ENCODE data around the gene GLCCI1.

GLCCI1 gene

DNA sequence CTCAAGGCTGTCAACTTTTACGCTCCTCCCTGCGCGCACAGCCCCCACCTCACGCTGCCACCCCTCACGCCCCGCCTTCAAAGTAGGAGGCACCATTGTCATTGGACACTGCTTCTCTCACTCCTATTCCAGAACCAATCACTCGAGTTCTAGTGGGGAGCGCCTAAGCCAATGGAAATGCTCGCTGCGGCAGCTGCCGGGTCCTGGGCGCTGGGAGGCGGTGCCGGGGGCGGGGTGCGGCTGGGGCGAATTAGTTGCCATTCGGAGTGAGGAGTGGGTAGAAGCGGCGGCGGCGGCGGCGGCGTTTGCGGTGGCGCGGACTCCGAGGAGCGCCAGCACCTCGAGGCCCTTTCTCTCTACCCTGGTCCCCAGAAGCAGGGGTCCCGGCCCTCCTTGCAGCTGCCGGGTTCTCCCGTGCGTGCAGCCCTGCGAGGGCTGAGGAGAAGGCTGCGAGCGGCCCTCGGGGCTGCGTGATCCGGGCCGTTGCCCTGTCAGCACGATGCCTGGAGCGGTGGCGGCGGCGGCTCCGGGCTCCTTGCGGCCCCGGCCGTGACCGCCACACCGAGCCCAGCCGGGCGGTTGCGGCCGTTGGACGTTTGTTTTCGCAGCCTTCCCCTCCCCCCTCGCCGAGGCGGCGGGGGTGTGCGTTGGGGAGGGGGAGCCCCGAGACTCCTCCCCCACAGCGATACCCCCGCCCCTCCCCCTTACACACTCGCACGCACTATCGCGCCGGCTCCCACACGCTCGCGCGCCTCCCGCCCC is at the start of gene GLCCI1:
GLCCI1 (plus strand) TSS at position 253 of the 762 bp plus-strand sequence. CDS start 555 bp downstream, outside the sequence.
- peak; percentile 96 for DNase-seq (ENCODE audit: low read depth)

DNA sequence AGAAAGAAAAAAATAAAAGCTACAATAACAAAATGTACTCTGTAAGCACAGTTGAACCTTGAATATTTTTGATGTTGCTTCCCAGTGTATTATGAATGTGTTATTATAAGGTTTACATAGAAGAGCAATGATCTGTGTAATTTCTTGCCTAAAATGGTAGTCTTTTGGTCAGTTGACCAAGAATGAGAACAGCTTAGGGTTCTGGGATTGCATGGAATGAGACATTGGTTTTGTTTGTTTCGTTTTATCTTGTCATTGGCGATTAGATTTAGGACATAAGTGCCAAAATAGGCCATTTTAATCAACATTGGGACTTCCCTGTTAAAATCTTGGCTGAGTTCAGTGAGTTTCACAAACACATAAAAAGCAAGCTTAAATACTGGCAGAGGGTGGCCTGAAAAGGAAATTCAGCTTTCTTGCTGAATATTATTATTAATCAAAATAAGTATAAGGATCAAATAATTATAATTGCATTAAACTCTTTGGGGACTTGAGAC is 49.1 kb upstream of the GLCCI1 start:
- DNase-seq (ENCODE audit: low read depth) = no peak

DNA sequence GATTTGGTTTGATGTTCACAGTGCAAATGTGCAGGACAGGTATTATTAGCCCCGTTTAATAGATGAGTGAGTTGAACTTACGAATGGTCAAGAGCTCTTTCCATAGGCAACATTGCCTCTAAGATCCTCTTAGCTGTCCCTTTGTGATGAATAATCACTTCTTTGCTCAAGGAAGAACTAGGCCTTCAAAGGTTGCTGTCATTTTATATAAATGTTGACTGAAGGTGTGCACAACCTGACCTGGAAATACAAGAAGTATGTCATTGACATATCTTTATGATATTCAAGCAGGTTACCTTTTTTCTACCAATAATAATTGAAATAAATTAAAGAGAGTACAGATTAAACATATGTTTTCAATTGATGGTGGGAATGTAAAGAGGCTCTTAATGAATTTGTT is 48.5 kb upstream of the GLCCI1 start:
- no peak for DNase-seq (ENCODE audit: low read depth)

DNA sequence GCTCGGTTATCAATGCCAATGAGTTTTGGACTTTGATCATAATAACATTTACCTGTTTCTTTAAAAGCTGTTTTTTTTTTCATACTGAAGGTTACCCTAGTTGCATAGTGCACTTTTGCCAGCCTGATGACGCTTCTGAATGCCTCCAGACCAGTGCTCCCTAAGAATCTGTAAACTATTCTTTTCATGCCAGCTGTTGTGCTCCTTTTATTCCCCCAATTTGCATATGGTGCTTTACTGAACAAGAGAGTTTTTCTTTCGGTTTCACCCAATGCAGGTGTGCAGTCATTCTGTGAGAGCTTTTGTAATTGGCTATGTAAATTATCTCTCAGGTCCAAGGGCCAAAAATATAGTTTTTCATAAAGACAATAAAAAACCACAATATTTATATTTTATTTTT is 48.1 kb upstream of the GLCCI1 start:
- no peak for DNase-seq (ENCODE audit: low read depth)

DNA sequence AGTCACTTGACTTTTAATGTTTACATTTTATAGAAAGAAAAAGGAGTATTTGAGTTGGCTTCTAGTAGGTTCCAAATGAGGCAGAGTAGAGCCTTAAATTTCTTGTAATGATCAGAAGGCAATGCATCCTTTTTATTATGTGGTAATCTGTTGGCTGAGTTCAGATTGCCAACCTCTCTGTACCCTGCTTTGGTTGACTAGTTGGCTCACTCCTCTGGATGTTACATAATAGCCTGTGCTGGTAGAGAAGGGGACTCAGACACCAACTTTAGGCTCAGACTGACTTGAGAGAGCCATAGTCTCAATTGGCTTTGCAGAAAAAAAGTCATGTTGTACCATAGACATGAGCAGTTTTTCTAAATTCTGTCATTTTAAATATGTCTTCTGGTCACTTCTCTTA is 46.8 kb upstream of the GLCCI1 start:
- DNase-seq (ENCODE audit: low read depth) = no peak

DNA sequence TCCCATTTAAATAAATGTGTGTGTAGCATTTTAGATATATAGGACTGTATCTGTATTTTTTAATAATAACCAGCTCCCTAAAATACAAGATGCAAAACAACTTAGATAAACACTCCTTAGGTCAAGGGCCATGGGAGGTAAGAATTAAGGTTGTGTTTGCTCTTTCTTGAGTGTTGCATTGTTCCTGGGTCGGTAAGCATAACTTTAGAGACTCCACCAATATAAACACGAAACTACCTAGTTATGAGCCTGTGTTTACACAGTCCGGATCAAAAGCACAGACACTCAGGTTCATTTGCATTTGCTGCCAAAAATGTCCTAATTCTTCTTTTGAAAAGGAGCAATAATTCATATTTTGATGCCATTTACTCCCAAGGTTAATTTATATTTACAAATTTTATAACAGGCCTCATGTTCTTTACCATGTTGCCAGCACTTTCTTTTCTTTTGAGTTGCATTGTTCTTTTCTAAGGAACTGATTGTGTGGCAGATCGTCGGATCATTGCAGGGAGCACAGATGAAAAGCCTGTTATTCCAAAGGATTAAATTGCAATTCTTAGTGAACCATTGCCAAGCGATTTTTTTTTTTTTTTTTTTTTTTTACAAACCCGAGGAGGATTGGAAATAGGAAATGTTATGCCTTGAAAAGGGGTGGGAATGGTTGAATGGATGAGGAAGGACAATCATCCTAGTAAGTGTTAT is 45.8 kb upstream of the GLCCI1 start:
- DNase-seq (ENCODE audit: low read depth) = no peak

DNA sequence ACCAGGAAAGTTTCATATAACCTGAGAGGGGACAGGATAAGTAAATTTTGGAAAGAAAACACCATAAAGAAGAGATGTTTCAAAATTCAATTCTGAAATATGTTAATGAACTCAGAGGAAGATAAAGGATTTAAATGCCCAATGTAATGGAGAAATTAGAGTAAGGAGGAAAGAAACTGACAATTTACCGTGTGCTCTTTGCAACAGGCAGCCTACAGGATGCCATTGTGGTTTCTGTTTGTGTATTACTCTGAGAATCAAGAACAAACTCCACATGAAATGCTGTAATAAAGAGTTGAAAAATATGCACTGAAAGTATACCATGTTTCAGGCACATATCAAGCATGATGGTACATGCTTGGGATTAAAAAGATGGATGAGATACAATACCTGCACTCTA is 44.8 kb upstream of the GLCCI1 start:
- no peak for DNase-seq (ENCODE audit: low read depth)

DNA sequence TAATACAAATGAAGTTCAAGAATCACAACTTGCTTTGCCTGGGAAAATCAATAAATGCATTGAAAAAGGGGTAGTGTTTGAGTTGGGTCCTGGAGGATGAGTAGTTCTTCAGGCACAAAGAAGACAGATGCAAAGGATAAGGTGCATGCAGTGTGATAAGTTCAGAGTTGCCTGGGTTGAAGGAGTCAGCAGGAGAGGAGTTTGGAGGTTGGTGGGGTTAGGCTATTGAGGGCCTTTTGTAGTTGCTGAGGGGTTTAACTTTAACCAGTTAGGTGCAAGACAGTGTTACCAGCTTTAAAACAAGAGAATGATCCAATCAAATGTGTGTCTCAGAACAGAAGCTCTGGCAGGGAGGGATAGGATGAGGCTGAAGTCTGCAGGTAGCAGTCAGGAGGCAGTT is 44.3 kb upstream of the GLCCI1 start:
- no peak for DNase-seq (ENCODE audit: low read depth)

DNA sequence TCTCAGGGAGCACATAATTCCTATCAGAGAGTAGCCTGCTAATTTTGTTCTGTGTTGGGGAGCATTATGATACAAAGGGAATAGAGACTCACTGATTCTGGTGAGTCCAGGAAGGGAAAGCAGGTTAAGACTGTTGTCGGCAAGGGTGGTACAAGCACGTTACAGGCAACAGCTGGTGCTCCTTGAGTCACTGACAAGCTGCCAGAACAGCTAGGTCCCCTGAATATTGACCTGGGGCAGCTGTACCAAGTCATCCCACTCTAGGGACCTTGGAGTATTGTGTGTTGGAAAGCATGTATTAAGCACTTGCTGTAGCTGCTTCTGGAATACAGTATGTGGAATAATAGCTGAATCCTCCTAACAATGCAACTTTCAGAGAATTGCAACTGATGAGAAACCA is 37.0 kb upstream of the GLCCI1 start:
- DNase-seq (ENCODE audit: low read depth) = no peak

DNA sequence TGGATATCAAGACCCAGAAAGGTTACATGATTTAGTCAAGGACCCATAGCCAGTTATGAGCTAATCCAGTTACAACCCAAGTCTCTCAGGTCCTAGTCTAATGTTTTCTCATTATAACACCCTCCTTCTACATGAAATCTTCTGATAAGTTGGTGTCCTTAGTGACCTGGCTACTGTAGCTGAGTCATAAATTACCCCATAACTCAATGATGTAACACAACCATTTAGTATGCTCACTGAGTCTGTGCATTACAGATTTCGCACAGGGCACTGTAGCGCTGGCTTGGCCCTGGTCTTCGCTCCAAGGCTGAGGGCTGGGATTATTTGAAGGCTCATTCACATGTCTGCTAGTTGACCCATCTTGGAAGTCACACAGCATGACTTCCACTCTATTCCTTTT is 36.0 kb upstream of the GLCCI1 start:
- no peak for DNase-seq (ENCODE audit: low read depth)

DNA sequence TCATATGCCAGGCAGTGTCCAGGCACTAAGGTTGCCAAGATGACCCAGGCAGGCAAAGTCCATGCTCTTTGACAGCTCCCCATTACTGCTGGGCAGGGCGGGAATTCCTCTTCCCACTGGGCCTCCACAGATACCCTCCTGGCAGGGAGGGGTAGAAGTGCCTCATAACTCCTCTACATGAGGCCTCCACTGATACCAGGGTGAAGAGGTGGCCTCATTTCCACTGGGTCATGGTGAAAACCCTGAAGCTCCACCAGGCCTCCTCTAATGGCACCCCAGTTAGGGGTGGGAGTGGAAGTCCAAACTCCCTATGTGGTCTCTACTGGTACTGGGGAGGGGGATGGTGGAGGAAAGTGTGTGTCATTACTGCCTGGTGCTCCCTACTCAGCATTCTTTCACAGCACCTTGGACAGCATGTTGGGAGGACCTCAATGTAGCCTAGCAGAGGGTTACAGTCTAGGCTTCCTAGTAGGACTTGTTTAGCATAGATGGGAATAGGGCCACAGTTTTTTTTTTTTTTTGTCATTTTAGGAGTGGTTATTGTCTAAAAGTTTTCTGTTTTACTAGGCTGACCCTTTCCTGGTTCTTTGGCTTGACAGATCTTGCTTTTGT is 34.6 kb upstream of the GLCCI1 start:
- DNase-seq (ENCODE audit: low read depth) = no peak

DNA sequence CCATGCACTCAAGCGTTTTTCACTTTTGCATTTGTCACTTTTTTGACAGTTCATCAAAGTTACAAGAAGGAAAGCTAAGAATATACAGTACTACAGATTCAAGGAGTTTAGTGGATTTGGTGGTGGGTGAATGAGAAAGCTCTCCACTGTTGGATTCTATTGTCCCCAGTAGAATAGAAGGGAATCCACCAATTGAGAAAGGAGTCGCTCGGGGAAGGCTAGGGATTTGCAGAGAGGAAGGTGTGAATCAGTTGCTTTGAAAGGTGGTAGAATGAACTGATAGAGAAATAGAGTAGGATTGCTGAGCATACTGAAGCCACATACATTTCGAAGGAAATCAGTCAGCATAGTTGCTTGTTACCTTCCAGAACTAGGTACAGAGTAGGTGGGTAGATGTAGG is 33.7 kb upstream of the GLCCI1 start:
- DNase-seq (ENCODE audit: low read depth) = no peak

DNA sequence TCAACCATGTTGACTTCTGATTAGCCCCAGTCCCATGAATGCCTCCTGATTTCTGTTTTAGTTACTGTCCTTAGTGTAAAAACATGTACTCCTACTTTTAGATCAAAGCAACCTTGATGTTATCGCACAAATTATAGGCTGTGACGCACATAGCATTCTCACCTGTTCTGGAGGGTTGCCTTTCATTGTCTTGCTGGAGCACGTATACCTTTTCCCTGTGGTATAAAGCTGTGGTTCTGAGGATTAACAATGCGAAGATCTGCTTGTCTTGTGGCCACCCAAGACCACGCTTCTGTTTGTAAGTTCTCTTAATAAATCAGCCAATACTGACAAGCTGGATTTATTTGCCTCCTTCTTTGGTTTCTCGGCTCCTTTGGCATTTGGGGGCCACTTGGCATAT is 30.1 kb upstream of the GLCCI1 start:
- no peak for DNase-seq (ENCODE audit: low read depth)

DNA sequence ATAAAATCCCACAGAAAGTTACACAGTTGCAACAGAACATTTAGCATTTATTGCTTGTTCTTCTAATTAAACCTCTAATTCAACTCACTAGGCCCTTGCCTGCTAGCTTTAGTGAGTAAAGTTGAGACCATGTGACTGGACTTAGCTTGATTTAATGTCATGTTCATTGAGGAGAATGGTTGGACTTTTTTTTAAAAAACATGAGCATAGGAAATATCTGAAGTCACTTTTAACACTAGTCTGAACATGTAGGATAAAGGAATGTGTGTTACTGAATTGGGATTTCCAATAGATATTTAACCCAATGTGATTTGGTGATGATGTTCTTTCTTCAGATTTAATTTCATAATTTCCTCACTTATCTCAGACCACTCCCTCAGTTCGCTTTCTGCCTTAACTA is 24.6 kb upstream of the GLCCI1 start:
- DNase-seq (ENCODE audit: low read depth) = no peak

DNA sequence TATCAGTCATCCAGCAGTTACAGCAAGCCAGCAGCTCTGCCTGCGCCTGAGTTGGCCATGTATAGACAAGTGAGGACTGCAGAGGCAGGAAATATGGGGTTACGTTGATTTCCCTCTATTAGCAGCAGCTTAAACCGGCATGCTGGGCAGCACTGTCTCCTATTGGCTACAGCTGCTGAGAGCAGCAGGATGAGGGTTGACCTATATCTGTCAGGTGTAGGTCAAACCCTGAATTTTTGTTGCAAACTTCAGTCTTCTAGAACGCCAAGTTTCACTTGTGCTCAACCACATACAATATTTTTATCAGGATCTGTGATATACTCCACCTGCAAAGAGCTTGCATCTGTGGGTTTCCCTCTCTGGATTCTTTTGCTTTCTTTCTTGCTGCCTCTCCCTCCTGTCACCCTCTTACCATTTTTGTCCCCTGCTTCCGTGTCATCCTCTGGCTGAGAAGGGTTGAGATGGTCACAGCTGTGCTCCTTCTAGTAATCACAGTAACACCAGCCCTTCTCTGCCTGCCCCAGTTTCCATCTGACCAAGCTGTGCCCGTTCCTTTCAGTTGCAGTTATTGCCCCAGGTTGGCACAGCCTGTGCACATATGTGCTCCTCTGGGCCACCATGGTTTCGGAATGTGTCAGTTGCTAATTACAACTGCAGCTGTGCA is 23.8 kb upstream of the GLCCI1 start:
- no peak for DNase-seq (ENCODE audit: low read depth)

DNA sequence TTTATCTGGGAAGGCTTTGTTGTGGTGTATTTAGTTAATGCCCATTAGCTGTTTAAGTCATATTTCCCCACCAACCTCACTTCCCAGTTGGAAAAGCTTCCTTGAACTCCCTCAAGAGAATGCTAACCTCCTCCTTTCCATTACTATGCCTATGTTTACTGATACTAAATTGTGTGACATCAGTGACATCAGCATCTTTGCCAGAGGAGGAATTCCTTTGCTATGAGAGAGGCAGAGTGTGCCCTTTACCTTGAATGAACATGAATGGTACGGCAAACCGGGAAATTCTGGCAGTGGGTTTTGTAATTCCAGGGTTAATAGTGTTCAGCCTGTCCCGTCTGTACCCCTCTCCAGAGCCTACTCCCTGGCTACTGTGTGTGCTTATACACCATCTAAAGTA is 22.1 kb upstream of the GLCCI1 start:
- DNase-seq (ENCODE audit: low read depth) = no peak

DNA sequence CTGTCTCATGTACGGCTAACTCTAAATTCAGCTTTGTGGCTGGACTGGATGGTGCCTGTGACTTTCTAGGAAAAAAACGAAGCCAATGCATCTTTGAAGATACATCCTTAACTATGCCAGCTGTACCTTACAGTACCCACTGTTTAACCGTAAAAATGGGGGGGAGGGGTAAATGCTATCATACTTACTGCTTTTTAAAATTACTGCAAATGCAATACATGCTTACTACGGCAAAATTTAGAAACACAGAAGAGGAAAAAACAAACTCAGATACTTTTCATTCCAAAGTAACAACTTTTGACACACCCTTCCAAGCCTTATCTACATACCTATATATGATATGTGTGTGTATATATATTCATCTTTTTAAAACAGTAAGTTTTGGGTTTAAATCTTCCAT is 20.4 kb upstream of the GLCCI1 start:
- DNase-seq (ENCODE audit: low read depth) = no peak

DNA sequence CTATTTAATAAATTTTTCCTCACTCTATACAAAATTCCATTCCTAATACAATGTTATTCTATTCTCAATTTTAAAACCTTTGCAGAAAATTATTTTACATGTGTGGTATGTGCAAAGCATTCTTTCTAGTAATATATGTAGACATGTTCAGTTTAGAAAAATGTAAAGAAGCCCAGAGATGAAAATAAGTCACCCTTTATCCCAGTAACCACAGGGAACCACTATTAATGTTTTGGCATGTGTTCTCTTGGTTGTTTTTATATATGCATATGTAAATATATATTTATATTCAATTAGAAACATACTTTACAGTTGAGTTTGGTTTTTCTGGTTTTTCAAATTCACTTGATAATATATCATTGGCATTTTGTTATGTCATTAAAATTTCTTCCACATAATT is 14.8 kb upstream of the GLCCI1 start:
- no peak for DNase-seq (ENCODE audit: low read depth)

DNA sequence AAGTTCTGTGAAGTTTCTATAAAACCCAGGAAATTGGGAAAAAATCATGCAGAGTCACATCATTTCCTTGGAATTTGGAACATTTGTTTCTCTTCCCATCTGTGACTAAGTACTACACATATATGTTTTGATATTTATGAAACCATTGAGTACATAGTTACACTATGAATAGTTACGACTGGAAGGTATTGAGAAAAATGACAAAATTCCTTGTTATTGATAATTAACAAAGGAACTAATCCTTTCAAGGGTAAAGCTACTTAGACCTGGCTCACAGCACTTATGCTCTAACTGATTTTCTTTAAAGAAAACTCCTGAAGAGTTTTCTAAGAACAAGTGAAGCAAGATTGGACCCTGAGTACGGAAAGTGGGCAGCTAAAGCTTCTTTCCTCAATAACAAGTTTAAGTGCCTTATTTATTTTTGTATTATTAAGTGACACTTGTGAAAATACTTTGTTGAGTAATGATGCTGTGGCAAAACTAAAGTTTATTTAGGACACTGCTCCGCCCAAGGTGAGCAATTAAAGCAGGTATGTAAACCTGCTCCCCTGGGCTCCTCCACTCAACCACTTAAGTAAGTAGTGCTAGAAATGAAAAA is 12.0 kb upstream of the GLCCI1 start:
- peak; percentile 28 for DNase-seq (ENCODE audit: low read depth)

DNA sequence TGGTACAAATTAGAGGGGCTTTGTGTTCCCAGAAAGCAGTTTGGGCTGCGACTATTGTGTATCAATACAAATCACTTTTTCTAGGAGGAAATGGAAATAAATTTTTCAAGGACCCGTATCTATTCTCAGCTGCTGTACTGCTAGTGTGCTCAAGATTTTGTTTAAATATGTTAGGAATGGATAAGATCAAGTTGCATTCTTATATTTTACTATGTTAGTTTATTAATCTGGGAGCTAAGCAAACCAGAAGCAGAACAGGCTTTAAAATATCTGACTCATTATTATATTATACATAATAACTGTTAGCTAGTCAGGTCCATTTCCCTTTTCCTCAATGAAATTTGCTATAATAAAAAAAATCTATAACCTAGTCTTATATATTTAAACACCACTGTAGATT is 11.1 kb upstream of the GLCCI1 start:
- no peak for DNase-seq (ENCODE audit: low read depth)

DNA sequence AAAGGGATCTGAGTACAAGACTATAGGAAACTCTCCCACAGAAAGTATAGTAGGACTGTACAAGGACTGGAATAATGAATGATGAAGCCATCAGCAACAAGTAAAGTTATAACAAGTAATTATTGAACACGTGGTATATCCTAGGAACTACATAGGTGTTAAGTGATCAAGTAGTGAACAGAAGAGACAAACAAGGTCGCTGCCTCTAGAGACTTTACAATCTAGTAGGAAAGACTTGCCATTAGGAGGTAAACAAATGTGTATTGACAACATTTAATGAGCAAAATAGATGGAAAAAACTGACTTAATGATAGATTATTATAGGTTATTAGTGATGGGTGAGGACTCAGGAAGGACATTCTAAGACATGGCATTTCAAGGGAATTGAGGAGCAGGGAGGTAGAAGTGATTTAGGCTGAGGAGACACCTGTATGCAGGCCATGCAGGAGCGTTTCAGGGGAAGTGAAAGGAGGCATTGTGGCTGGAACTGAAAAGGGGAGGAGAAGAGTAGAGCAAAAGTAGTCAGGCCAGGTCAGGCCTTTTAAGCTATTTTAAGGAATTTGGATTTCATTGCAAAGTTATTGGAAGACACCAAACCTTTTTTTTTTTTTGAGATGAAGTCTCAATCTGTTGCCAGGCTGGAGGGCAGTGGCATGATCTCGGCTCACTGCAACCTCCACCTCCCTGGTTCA is 8.5 kb upstream of the GLCCI1 start:
- no peak for DNase-seq (ENCODE audit: low read depth)

DNA sequence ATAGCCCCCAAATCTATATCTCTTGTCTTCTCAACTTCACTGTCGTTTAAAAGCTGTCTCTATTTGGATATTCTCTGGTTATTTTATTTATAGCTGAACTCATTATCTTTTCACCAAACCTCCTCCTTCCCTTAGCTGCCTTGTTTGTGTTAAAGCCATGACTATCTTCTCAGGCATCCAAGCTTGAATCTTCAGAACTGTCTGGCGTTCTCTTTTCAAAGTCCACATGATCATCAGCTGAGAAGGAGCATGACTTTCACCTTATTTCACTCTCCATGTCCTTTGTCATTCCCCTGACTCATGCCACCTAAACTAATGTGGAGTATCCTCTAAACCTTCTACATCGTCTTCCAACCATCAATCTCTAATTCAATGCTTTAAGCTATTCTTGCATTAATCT is 5.7 kb upstream of the GLCCI1 start:
- no peak for DNase-seq (ENCODE audit: low read depth)

Data from stromal cell of bone marrow (primary cell).